GM18873 (cell line): ENCODE measurements around the gene MICAL3.

ENCODE experiments used
- ATAC-seq: cut with Tn5 transposase; IDR thresholded peaks from one replicate; pipeline ENCODE4 v1.9.1; 2021; ENCODE audit warnings: mild to moderate bottlenecking, moderate library complexity, moderate number of reproducible peaks; ENCODE audit not compliant: unreplicated experiment, low FRiP score

The MICAL3 gene

GRCh38 chr22:17804331-17805080 is 219.9 kb downstream of the MICAL3 start:
- no peak for ATAC-seq

- ATAC-seq: no peak
Measured at GRCh38 chr22:17803609-17804270, 220.6 kb downstream of the MICAL3 start.

GRCh38 chr22:17802822-17803221 is 221.5 kb downstream of the MICAL3 start:
- ATAC-seq: no peak

- no peak for ATAC-seq
Measured at GRCh38 chr22:17802411-17802810, 221.9 kb downstream of the MICAL3 start.

- ATAC-seq: peak; percentile 55
Measured at GRCh38 chr22:17797721-17798559, 226.4 kb downstream of the MICAL3 start.

GRCh38 chr22:17796695-17797094 is 227.7 kb downstream of the MICAL3 start:
- ATAC-seq: no peak

- ATAC-seq: no peak
Measured at GRCh38 chr22:17795661-17796548, 228.5 kb downstream of the MICAL3 start.

GRCh38 chr22:17794726-17795542 is 229.4 kb downstream of the MICAL3 start:
- no peak for ATAC-seq

GRCh38 chr22:17792854-17793434 is 231.4 kb downstream of the MICAL3 start:
- ATAC-seq: no peak

- no peak for ATAC-seq
Measured at GRCh38 chr22:17792299-17792698, 232.1 kb downstream of the MICAL3 start.

- no peak for ATAC-seq
Measured at GRCh38 chr22:17791196-17791595, 233.2 kb downstream of the MICAL3 start.

- no peak for ATAC-seq
Measured at GRCh38 chr22:17789379-17790200, 234.8 kb downstream of the MICAL3 start.

GRCh38 chr22:17788528-17789378 is 235.6 kb downstream of the MICAL3 start:
- ATAC-seq: no peak

GRCh38 chr22:17787716-17788330 is 236.5 kb downstream of the MICAL3 start:
- no peak for ATAC-seq

GRCh38 chr22:17787241-17787640 is 237.1 kb downstream of the MICAL3 start:
- no peak for ATAC-seq

GRCh38 chr22:17786435-17787161 is 237.8 kb downstream of the MICAL3 start:
- no peak for ATAC-seq
